Ramos (cell line): ENCODE measurements around the gene ZNF521.

Experiments used
- in situ Hi-C: fragments of 300-500 bp; cut with MboI; formaldehyde crosslinking; loops from one replicate; pipeline ENCODE4 v1.14.3; 2022; ENCODE audit warnings: low sequenced_read_pairs; ENCODE audit not compliant: unreplicated experiment

The ZNF521 gene

DNA sequence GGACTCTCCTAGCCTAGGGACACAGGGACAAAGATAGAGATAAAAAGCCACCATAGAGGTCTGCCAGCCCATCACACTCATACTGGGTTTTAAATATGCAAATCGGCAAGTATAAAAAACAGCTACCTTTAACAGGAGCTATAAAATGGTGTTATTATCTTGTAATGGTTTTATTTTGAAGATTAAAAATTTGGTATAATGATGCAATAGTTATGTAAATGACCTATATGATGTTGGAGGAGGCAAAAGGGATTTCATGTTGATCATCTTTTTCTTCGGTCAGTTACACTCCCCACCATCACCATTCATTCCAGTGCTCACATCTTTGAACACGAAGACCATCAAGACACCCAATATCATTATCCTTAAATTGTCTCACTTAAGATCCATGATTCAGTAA, 11.2 kb downstream of the ZNF521 start:
- in situ Hi-C loops: no loop called here

DNA sequence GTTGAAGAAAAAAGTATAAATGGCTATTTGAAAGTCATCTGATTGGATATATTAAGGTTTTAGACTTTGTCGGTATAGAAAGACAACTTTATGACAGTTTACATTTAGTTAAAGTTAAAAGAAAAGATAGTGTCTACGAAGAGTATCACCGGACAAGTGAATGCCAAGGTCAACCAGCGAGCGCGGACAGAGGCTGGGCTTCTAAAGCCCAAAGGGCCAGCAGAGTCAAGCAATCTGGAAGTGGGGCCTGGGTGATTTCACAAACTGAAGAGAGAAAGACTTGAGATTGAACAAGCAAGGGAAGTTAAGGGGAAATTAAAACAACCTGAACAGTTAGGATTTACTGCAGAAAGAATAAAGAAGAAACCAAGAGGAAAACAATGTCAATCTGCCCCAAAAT, 16.3 kb downstream of the ZNF521 start:
- in situ Hi-C loops: no loop called here

DNA sequence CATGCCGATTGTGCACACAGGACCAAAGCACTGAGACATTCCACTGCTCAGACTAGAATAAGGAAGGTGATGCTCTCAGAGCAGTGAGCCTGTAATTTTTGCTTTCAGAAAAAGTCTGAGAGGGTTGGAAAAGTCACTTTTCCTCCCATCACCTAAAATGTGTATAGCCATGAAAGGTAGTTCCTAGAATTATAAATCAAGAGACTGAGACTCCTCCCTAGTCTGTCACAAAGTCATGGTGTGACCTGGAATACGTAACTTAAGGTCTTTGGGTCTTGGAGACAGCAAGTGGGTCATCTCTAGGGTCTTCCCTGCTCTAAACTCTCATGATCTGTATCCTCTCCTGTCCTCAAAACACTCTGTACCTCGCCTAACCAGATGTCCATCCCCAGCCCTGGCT, 16.9 kb downstream of the ZNF521 start:
- in situ Hi-C loops: no loop called here

DNA sequence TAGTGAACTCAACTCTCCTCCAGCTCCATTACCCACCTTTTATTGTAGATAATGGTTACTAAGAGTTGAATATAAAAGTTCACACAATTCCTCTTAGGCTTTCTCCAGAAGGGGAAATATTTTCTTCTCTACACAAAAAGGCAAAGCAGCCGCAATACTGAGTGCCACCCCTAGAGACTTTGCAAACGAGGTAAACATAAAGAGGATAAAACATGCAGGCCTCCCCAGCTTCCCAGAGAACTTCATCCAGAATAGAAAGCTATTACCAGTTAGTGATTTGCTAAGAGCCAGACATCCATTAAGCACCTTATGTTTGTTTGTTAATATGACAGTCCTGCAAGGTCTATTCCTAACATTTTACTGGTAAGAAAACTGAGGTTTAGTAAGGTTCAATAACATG, 17.4 kb downstream of the ZNF521 start:
- in situ Hi-C loops: no loop called here

DNA sequence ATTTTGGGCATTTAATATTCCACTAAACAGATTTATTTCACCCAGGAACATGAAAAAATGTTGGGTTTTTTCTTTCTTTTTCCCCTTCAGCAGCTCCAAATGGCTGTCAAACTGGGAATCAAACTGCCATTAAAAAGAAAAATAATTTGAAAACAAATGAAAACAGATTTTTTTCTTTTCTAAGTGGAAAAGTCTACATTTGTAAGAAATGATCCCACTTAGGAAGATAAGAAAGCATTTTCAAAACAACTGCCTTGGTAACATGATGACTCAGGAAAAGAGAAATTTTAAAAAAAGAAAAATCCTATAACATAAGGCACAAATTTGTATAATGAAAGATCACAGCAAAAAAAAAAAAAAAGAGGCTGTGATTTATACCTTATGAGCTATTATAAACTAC, 20.0 kb downstream of the ZNF521 start:
- in situ Hi-C loops: no loop called here

DNA sequence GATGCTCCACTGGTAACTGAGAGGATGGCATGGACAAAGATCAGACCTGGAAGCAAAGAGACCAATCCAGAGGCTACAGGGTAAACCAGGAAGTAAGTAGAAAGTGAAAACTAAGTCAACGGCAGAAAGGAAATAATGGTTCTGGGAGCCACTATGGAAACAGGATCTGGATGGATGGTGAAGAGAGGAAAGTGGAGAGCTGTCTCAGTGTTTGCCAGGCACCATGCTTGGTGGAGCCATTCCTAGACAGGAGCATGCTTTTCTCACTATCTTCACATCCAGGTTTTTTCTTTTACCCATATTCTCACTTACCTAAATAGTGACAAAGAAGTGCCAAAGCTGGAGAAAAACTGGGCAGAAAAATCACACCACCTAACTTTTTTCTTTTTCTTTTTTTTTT, 22.2 kb downstream of the ZNF521 start:
- in situ Hi-C loops: no loop called here

DNA sequence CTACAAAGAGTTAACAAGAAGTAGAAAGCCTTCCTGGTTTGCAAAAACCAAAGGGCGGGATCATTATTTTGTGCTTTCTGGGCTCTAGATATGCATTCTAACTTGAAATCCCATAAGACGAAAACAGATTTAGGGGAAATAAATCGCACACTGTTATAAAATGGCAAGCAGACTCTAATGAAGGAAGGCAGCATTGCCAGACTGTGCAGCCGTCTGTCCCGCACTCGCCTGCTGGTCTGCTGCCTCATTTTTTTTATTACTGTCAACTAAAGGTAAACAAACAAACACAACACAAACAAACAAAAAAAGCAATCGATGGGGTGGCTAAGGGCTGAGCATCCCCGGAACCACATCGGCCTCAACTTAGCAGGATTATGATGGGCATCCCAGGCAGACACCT, 24.4 kb downstream of the ZNF521 start:
- in situ Hi-C loops: no loop called here

DNA sequence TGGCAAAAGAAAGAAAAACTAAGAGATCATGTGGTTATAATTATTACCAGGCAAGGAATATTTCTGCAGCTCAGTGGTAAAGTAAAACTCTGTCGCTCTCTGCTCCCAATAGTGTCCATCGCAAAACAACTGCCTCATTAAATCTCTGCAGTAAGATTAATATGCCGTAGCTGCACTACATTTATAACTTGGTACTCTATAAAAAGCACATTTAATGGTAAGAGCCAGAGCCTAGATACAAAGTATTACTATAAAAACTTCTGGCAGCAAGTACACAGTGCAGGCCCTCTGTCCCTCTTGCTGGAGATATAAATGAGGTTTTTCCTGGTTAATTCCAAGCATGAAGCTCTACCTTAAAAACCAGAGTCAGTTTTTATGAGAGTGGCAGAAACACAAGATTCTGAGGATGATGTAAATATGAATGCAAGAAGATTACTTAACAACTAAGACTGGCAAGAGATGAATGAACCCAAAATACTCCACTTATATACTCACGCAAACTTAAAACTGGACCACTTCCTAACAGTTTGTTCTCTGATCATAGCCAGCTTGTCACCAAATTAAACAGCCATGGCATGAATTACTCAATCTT, 25.5 kb downstream of the ZNF521 start:
- in situ Hi-C loops: no loop called here

DNA sequence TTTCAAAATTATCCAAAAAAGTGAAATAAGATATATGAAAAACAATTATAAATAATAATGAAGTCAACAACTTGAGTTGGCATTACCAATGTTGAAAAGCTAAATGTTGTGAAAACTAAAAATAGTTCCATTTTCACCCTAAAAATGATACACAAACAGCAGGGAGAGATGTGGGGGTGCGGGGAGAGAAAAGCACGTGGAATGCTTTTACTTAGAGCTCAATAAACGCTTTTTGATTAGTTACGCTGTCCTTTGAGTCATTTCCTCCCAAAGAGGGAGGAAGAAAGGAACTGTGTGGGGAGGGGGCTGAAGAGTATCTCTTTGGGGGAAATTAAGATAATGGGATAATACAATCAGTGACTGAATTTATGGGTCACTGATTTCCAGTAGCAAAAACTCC, 29.2 kb downstream of the ZNF521 start:
- in situ Hi-C loops: no loop called here

DNA sequence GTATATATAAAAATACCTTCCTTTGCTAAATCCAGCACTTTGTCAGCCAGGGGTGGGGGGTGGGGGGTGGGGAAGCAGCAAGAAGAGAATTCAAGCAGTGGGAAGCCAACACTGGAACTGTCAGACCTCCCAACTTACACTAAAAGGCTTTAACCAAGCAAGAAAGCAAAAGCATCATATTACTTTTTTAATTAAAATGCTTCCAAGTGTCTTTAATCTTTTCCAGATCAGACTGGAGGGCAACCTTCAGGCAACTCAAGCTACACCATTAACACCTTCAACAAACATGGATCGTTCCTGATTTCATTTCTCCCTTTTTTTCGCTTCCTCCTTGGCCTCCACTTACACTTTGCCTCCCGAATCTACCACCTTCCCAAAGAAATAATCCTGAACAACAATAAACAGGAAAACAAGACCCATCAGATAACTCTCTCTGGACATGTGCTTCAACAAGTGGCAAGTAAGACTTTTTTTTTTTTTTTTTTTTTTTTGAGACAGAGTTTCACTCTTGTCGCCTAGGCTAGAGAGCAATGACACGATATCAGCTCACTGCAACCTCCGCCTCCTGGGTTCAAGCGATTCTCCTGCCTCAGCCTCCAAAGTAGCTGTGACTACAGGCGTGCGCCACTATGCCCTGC, 35.5 kb downstream of the ZNF521 start:
- in situ Hi-C loops: no loop called here

DNA sequence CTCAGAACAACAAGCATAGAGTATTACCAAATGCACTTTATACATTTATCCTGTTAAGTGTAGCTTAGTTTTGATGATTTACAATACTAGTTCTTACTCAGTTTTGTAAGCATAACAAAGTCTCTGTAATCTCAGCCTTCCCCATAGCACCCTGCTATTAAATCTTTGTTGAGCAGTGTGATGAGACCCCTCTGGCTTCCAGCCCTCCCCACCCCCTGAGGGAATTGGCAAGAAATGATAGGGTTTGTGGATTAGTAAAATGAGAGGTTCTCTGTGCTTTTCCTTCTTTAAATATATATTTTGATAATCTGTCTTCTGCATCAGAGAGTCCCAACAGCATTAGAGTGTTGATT, 37.2 kb downstream of the ZNF521 start:
- in situ Hi-C loops: no loop called here

DNA sequence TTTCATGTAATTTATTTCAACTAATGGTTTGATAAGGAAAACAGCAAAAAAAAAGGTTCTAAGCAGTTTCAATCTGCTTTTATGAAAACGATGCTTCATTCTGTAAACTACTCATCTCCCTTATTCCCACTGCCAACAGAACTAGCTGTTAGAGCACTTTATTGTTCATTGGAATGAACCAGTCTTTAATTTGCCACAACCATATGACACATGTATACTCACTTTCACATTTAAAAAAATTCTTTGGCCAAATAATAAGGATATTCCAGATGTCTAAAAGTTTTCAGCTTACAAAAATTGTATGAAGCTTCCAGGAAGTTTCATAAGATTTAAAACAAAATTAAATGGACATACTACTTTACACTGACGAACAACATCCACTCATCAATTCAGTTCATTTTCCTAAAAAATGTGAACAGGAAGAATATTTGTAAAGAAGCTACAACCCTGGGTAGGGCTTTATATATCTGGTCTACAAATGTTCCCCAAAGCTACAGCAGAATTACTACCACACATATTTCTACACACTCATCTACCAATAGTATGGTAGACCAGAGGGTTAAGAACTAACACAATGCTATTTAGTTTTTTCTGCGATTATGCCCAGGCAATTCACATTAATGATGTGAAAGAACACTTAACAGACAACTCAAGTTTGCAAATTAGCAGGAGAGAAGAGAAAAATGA, 37.7 kb downstream of the ZNF521 start:
- in situ Hi-C loops: no loop called here

DNA sequence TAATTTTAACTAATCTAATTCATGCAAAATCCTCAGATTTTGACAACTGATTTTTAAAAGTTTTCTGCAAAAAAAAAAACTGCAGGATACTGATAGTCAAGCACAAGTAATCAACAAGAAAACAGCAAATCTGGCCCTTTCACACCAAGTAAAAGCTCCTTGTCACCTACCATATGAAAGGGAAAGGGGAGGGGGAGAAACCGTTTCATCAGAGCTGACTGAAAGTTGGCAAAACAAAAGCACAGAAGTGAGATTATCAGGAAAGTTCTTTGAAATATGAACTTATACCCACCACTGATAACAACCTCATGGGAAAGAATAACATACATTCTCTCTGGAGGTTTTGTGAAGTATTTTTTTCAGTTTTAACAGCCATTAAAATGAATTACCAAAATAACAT, 38.7 kb downstream of the ZNF521 start:
- in situ Hi-C loops: no loop called here

DNA sequence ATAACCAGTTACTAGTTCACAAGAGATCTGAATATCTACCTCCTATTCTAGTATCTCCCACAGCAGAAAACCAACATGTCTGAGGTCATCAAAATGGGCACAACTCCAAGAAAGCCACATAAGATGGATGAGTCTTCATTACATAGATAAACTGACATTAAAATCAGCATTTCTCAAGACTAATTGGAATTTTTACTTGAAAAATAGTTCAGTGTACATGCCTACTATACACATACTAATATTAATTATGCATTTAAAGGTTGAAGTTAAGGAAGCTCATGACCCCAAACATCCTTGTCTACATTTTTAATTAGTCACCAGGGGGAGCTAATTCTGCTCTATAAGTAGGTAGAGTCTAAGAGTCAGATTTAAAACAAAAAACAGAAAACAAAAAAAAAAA, 41.9 kb downstream of the ZNF521 start:
- in situ Hi-C loops: no loop called here

DNA sequence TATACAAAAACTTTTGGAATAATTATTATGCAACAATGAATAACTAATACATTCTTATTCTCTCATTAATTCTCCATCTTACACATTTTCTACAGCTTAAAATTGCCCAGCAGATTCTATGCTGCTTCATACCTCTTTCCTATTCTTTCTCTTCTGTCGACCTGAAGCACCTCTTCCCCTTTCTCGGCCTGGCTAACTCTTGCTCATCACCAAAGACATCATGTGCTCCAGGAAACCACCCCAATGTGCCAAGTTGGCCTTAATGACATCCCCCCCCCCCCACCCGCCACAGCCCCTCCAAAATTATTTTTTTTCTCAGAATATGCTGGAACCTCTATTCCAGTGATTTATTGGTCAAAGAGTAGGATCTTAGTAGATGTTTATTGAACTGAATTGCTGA, 43.6 kb downstream of the ZNF521 start:
- in situ Hi-C loops: no loop called here

DNA sequence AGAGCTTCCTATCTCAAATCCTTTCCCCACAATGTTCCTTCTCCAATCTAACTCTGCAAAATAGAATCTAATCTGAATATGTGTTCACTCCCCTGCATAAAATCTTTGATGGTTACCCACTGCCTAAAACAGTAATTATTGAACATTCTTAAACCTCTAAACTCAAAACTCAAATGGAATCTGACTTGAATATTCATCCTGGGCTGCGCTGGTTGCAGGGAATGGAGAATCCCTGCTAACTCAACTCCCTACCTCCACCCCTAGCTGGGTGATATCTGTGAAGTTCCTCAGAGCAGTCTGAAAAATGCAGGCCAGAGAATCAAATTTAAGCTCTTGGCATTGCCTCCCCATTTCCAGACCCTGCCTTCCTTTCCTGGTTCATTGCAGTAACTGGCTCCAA, 44.8 kb downstream of the ZNF521 start:
- in situ Hi-C loops: no loop called here

DNA sequence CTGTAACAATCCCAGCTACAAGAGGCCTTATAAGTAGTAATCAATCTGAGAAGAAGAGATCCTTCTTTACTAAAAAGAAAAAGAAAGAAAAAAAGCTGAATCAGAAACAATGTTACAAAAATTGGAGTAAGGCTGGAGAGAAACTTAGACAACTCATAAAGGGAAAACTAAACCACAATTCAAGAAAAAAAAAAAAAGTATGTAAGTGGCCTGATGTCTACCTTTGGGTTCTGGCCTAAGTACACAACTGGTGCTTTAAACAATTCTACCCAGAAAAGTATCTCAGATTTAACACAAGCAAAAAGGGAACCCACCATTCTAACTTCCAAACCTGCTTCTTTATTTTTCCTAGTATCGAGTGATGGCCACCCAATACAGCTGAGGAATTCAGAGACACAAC, 45.3 kb downstream of the ZNF521 start:
- in situ Hi-C loops: no loop called here

DNA sequence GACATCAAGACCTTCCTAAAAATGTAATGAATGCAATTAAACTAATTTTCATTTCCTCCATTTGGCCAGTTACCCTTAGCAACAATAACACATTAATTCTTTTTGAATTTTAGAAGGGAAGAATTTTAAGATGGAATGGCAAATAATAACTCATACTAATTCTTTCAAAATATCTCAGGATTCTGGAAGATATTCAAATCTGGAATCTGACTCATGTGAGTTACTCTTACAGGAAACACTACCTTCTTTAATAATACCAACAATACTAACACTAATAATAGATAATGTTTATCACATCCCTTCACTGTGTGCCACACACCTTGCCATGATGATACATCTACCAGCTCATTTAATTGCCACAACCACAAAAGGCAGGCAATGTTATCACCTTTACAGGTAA, 46.4 kb downstream of the ZNF521 start:
- in situ Hi-C loops: no loop called here

DNA sequence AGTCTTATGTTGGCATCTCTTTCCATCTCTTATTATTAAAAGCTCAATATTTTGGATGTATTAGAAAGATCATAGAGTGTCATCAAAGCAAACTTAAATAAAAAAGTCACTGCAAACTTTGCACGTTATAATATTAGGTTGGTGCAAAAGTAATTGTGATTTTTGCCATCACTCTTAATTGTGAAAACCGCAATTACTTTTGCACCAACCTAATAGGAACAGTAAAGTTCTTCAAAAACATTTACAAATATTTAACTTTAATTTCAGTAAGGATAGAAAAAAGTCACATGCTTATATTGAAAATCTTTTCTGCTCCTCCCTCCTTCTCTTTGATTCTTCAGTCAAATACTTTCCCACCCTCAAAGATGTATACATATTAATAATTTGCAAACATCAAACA, 51.5 kb downstream of the ZNF521 start:
- in situ Hi-C loops: no loop called here

DNA sequence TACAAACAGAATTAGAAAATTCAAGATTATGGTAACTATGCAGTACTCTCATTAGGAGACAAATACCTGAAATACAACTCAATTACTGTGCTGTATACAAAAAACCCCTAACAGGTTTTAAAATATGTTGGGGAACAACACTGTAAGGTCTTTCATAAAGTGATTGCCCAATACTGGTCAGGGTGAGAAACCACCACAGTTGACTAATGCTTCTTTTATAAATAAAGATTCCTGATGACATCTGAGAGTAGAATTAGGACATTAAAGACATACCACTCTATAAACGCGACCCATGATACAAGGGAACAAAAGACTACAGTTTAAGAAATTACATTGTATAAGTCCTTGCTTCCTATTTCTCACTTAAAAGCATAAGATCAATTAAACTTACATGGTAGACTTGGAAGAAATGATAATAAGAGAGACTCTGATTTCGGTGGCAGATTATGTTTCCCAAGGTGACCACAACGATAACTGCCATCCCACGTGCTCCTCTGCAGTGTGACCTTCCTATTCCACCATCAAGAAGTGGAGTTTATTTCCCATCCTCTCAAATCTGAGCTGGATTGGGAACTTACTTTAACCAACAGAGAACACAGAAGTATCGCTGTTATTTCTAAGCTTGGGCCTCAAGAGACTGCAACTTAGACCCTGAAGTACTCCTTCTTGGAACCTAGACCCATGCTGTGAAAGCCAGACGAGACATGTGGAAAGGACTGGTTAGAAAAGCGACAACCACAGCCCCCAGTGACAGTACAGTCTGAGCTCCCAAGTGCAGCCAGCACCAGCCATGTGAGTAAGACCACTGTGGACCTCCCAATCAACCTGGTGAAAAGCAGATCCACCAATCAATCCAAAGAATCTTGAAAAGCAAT, 52.3 kb downstream of the ZNF521 start:
- in situ Hi-C loops: no loop called here

DNA sequence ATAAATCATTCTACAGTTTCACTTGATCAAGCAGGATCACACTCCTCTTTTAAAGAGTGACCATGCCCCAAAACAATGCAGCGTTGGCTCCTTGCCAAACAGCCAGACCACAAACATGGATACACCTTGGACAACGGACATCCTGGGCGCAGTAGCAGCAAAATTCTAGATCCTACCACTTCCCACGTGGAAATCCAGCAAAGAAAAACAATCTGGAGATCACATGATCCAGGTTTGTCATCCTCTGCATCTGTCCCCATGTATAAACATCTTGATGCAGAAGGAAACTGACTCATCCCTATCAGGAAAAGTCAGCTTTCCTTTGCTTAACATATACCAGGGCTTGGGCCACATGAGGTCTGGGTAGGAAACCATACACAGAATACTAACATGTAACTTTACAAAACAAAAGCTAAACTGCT, 53.1 kb downstream of the ZNF521 start:
- in situ Hi-C loops: no loop called here
